Measurements from ENCODE around the gene FBXO33. TPM values are rescaled to one million over a fixed set of nuclear protein-coding genes. Genes with fewer than 3 reads are reported as not detected.

The FBXO33 gene
- polyA plus RNA-seq, 1 donor from 2014 or later = 32.0 TPM

GRCh38 chr14:39442293-39442692 is 10.1 kb upstream of the FBXO33 start:
- Histone ChIP-seq H3K79me2 (replicated peaks; ENCODE audit: insufficient read depth, low read length) (no peaks in the 10 kb centered on the region), H2AFZ (ENCODE audit: low read depth, low read length) (no peak overlapping the region), H3K27me3 (ENCODE audit: insufficient read depth, low read depth, low read length) (no peaks in the 10 kb centered on the region), H3K9ac (ENCODE audit: low read length) (no peak overlapping the region), H3K36me3 (ENCODE audit: insufficient read depth, low read length) (no peaks in the 10 kb centered on the region), H3K9me2 (ENCODE audit: insufficient read depth, low read length) (no peaks in the 10 kb centered on the region), H3K27ac (ENCODE audit: low read length) (no peak overlapping the region), H4K20me1 (ENCODE audit: insufficient read depth) (no peaks in the 10 kb centered on the region), H3K9me3 (ENCODE audit: low read length) (no peaks in the 10 kb centered on the region), H3F3A (ENCODE audit: insufficient read depth, low read length, poor library complexity, severe bottlenecking) (no peaks in the 10 kb centered on the region), H3K4me3 (ENCODE audit: low read length) (no peak overlapping the region), H3K4me2 (ENCODE audit: low read length) (no peak overlapping the region)
- TF ChIP-seq, protein P1, sequence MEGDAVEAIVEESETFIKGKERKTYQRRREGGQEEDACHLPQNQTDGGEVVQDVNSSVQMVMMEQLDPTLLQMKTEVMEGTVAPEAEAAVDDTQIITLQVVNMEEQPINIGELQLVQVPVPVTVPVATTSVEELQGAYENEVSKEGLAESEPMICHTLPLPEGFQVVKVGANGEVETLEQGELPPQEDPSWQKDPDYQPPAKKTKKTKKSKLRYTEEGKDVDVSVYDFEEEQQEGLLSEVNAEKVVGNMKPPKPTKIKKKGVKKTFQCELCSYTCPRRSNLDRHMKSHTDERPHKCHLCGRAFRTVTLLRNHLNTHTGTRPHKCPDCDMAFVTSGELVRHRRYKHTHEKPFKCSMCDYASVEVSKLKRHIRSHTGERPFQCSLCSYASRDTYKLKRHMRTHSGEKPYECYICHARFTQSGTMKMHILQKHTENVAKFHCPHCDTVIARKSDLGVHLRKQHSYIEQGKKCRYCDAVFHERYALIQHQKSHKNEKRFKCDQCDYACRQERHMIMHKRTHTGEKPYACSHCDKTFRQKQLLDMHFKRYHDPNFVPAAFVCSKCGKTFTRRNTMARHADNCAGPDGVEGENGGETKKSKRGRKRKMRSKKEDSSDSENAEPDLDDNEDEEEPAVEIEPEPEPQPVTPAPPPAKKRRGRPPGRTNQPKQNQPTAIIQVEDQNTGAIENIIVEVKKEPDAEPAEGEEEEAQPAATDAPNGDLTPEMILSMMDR (IDR thresholded peaks at IDR 0.05; ENCODE audit: poor library complexity, severe bottlenecking) = no peak
- TF ChIP-seq EP300 (conservative IDR thresholded peaks at IDR 0.05; ENCODE audit: poor library complexity, severe bottlenecking) = no peak
- no peak for TF ChIP-seq EZH2 (IDR thresholded peaks at IDR 0.05; ENCODE audit: borderline replicate concordance, insufficient read depth, low read length, poor library complexity, severe bottlenecking)
- no peak for TF ChIP-seq MXI1 (conservative IDR thresholded peaks at IDR 0.05; ENCODE audit: poor library complexity, severe bottlenecking)

- Histone ChIP-seq H3K36me3 (ENCODE audit: insufficient read depth, low read length) (no peaks in the 10 kb centered on the region), H3K4me3 (ENCODE audit: low read length) (no peak overlapping the region), H2AFZ (ENCODE audit: low read depth, low read length) (no peak overlapping the region), H3K9me2 (ENCODE audit: insufficient read depth, low read length) (no peaks in the 10 kb centered on the region), H3K27ac (ENCODE audit: low read length) (no peak overlapping the region), H4K20me1 (ENCODE audit: insufficient read depth) (no peaks in the 10 kb centered on the region), H3K9me3 (ENCODE audit: low read length) (no peaks in the 10 kb centered on the region), H3K79me2 (replicated peaks; ENCODE audit: insufficient read depth, low read length) (no peaks in the 10 kb centered on the region), H3K27me3 (ENCODE audit: insufficient read depth, low read depth, low read length) (no peaks in the 10 kb centered on the region), H3K9ac (ENCODE audit: low read length) (no peak overlapping the region), H3F3A (ENCODE audit: insufficient read depth, low read length, poor library complexity, severe bottlenecking) (no peaks in the 10 kb centered on the region), H3K4me2 (ENCODE audit: low read length) (no peak overlapping the region)
- TF ChIP-seq EZH2 (IDR thresholded peaks at IDR 0.05; ENCODE audit: borderline replicate concordance, insufficient read depth, low read length, poor library complexity, severe bottlenecking) = no peak
- no peak for TF ChIP-seq RAD21 (conservative IDR thresholded peaks at IDR 0.05)
- TF ChIP-seq EP300 (conservative IDR thresholded peaks at IDR 0.05; ENCODE audit: poor library complexity, severe bottlenecking) = no peak
- TF ChIP-seq POLR2AphosphoS5 (IDR thresholded peaks at IDR 0.05) = no peak
- TF ChIP-seq TAF1 (IDR thresholded peaks at IDR 0.05; ENCODE audit: low read depth) = no peak
- TF ChIP-seq, protein P1 (IDR thresholded peaks at IDR 0.05; ENCODE audit: poor library complexity, severe bottlenecking) = no peak
- no peak for TF ChIP-seq SMC3 (conservative IDR thresholded peaks at IDR 0.05; ENCODE audit: poor library complexity)
- TF ChIP-seq MXI1 (conservative IDR thresholded peaks at IDR 0.05; ENCODE audit: poor library complexity, severe bottlenecking) = no peak
- TF ChIP-seq, protein P2, sequence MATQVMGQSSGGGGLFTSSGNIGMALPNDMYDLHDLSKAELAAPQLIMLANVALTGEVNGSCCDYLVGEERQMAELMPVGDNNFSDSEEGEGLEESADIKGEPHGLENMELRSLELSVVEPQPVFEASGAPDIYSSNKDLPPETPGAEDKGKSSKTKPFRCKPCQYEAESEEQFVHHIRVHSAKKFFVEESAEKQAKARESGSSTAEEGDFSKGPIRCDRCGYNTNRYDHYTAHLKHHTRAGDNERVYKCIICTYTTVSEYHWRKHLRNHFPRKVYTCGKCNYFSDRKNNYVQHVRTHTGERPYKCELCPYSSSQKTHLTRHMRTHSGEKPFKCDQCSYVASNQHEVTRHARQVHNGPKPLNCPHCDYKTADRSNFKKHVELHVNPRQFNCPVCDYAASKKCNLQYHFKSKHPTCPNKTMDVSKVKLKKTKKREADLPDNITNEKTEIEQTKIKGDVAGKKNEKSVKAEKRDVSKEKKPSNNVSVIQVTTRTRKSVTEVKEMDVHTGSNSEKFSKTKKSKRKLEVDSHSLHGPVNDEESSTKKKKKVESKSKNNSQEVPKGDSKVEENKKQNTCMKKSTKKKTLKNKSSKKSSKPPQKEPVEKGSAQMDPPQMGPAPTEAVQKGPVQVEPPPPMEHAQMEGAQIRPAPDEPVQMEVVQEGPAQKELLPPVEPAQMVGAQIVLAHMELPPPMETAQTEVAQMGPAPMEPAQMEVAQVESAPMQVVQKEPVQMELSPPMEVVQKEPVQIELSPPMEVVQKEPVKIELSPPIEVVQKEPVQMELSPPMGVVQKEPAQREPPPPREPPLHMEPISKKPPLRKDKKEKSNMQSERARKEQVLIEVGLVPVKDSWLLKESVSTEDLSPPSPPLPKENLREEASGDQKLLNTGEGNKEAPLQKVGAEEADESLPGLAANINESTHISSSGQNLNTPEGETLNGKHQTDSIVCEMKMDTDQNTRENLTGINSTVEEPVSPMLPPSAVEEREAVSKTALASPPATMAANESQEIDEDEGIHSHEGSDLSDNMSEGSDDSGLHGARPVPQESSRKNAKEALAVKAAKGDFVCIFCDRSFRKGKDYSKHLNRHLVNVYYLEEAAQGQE (IDR thresholded peaks at IDR 0.05; ENCODE audit: borderline replicate concordance) = no peak
Observed at GRCh38 chr14:39441805-39442204, 9.6 kb upstream of the FBXO33 start.
